Esophagus mucosa (tissue), 1 donor: Measurements from ENCODE around the gene B4GALT1. TPM values are rescaled to one million over a fixed set of nuclear protein-coding genes. Genes with fewer than 3 reads are reported as not detected.
A peak's percentile ranks its signal among the peaks of the same experiment; 100 is the strongest.

Experiments
- ATAC-seq: fragments of 200-7000 bp; cut with Tn5 transposase; one replicate; pipeline ENCODE4 v1.9.1; 2020
- total RNA-seq: library from RNA; stranded (reverse); gene quantifications from one replicate; pipeline ENCODE4 v1.2.4, GENCODE V29; 2023
- donor health status: DM: yes; HTN: yes; CAD: no.

The B4GALT1 gene
- total RNA-seq, 1 donor from 2014 or later = 50.9 TPM

DNA sequence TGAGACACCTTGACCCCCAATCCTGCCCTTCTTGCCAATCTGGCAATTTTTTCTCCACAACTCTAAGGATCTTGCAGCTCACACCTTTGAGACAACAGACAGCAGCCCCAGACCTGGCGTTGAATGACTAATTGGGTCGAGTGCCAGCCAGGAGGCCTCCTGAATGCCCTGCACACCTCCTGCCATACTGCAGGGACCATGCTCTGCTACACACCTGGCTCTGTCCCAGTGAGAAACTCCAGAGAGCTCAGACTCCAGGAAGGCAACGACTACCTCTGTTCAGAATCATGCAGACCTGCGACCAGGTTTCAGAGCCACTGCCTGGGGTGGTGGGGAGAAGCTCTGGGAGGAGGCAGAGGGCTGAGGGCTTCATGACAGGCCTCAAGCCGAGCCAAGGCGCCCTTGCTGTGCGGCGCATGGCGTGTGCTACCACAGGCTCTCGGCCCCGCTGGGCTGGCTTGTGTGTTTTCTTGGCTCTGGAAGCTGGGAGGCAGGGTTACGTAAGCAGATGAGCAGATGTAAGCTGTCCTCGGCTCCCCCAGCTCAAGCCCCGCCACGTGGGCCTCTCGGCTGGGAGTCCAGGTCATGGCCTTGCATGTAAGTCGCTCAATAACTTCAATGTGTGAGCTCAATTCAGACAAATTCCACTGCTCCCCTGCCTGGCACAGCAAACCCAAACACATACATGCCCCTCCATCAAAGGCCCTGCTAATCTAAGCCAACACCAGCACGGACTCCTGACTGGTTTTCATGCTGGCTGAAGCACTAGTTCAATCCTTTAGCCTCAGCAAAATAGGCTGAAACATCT lies 27.5 kb downstream of the B4GALT1 start:
- peak; percentile 57 for ATAC-seq

DNA sequence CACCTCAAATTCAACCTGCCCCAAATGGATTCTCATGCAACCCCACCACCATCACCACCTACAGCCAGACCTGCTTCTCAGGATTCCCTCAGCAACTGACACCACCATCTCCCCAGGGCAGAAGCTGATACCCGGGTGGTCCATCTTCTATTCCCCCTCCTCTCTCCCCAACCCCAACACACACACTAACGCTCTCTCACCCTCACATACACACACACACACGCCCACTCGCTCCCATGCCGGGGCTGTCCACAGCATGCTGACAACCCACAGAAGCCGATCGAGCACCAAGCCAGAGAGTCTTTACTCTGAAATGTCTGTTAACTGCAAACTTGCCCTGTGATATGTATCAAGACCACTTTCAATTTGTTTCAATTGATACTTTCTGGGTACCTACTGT lies 28.4 kb downstream of the B4GALT1 start:
- ATAC-seq = no peak

DNA sequence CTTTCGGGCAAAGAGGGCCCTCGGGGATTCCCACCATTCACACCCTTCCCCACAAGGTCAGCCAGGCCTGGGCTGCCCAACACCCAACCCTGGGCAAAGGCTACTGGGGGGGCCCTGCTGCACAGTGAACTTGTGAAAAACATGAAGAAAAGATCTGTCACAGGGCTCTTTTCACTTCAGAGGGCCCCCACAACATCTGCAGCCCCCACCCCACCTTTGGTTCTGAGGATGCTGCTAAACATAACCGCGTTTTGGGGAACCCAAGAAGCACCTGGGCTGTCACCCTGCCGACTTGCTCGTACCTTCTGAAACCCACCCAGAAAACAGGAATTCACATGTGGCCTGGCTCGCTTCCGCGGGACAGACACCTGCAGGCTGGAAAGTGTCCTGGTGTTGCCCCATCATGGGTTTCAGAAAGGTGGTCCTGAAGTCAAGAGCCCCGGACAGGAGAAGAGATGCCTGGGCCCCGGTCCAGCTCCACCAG lies 29.3 kb downstream of the B4GALT1 start:
- no peak for ATAC-seq

DNA sequence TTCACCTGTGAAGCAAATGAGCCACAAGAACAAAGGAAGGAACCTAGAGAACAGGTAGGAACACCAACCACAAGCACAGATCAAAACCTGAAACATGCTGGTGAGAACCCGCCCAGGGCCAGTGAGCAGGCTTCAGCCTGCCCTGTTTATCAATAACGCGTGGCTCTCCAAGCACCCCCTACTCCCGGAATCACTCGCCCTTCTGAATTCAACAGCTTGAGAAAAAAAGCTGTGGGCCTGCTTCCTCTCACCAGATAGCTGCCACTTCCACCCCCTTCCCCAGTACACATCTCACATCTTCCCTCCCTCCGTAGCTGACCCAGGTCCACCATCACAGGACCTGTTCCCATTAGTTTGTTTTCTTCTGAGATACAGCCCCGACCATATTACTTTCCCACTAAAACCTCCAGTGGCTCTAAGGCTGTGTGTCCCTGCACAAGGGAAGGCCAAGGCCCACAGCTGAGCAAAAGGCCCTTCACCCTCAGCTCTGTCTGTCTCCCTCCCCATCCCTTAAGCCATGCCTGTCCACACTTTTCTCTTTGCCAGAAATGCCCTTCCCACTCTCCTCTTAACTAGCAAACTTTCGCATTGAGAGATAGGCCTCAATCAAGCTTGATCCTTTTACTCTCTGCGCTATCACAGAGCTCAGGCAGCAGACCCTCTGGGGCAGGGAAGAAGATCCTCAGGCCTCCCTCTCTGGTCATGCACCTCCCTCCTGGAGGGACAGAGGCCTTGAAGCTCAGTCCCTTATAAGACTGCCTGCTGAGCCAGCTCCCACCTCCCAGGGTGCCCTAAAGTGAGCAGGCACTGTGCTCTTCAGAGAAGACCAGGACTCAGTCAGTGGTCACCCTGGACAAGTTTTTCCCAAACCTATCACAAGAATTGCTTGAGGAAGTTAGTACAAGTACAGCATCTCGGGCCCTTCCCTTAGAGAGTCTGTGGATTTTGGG lies 30.1 kb downstream of the B4GALT1 start:
- ATAC-seq = peak; percentile 51

DNA sequence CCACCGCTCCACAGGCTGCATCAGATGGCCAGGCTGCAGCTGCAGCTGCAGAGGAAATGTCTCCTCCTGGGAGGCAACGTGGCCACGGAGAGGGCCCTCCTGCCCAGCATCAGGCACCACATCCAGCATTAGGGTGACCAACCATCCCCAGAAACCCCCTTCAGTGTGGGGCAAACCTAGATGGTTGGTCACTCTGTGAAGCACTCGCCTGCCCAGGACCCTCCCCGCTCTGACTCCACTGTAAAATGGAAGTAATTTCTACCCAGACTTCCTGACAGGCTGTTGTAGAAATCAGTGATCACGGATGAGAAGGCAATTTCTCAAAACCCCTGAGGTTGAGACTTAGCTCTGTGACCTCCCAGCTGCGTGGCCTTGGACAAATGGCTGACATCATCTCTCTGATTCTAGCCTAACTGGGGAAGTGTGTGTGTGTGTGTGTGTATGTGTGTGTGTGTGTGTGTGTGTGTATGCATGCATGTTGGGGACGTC lies 31.6 kb downstream of the B4GALT1 start:
- no peak for ATAC-seq

DNA sequence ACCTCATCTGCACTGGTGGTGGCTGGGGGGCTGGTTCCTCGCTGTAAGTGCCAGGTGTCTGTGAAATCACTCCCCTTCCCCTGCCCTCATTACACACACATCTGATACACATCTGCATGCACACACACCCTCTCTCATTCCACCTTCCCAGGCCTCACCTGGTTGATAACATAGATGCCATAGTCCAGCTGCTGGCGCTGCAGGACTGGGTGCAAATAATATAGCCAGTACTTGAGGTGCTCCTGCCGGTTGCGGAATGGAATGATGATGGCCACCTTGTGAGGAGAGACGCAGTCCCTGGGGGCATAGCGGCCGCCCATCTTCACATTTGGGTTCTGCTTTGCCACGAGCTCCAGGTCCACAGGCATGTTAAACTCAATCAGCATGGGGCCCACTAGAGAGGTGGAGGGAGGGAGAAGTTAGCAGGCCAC lies 32.1 kb downstream of the B4GALT1 start:
- ATAC-seq = no peak

DNA sequence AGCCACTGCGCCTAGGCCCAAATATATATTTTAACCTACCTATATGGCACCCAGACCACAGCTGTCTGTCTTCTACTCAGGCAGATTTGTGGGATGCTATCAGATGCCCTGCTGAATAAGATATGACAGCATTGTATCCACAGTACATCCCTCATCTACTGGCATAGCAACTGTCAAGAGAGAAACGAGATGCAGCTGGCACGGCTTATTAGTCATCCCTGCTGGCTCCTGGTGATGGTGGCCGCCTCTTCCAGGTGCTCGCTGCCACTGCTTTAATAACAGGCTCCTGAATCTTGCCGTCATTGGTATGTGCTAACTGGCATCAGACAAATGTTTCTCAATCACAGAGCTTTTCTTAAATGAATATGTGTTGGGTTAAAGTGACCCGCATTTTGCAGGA lies 34.0 kb downstream of the B4GALT1 start:
- peak; percentile 31 for ATAC-seq

DNA sequence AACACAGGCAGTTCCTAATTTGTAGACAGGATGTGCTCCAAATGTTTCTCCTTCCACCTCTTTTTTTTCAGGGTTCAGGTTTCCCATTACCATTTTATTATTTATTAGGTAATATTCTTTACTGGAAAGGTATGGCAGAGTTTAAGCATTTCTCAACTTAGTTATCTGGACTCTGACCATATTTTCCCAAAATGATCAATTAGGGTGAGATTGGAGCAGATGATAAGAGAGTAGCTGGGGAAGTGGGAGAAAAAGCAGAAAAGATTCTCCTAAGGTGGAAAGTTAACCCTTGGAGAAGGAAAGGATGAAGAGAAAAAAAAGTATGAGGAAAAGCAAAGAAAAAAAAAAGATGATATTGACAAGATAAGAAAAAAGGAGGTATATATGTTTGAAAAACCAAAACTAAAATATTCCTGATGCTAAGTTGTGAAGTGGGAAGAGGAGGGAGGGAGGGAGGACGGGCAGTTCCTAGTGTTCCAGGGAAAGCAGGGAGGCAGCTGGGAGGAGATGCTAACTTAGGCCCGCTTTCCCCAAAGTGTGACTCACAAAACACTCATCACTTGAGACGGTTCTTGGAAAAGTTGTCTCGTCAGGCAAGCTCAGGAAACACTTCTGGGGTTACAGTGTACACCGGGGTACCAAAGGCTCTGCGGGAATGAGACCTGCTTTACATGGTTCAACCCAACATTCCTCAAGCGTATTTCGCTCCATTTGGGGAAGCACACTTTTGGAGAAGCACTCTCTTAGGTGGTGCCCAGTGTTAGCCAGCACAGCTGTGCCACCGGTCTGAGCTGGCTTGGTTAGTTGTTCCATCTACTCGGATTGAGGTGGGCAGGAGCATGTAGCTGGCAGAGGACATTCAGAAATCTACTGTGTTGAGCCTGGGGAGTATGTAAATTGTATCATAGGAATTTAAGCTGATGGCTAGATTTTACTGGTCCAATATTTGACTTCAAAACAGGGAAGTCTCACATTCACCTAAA lies 35.1 kb downstream of the B4GALT1 start:
- no peak for ATAC-seq

DNA sequence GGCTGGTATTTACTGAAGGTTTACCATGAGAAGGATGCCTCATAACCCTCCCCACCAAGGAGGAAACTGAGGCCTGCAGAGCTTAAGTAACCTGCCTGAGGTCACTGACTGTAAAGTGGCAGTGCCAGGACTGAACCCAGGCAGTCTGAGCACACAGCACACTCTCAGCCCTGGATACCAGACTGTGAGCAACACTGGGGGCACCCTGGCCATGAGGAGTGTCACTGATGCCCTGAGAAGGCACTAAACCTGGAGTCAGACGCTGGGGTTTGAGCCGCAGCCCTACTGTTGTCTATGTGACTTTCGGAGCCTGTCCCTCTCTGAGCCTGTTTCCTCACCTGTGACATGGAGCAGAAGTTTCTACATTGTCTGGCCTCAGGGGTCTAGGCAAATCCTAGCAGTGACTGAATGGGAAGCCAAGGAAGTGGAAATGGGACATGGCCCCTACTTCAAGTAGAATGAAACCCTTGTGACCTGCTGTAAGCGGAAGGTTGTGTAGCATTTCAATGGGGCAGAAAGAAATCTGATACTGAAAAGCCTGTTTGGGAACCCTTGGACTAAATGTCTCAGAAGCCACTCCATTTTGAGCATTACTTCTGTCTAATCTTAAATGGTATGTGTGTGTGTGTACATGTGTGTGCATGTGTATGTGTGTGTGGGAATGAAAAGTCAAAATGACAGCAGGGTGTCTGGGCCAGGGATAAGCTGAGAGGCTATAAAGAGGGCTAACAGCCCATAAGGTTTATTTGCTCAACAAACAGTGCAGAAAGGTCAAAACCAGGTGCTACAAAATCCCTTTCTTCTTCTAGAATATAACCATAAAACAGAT lies 36.0 kb downstream of the B4GALT1 start:
- peak; percentile 9 for ATAC-seq

DNA sequence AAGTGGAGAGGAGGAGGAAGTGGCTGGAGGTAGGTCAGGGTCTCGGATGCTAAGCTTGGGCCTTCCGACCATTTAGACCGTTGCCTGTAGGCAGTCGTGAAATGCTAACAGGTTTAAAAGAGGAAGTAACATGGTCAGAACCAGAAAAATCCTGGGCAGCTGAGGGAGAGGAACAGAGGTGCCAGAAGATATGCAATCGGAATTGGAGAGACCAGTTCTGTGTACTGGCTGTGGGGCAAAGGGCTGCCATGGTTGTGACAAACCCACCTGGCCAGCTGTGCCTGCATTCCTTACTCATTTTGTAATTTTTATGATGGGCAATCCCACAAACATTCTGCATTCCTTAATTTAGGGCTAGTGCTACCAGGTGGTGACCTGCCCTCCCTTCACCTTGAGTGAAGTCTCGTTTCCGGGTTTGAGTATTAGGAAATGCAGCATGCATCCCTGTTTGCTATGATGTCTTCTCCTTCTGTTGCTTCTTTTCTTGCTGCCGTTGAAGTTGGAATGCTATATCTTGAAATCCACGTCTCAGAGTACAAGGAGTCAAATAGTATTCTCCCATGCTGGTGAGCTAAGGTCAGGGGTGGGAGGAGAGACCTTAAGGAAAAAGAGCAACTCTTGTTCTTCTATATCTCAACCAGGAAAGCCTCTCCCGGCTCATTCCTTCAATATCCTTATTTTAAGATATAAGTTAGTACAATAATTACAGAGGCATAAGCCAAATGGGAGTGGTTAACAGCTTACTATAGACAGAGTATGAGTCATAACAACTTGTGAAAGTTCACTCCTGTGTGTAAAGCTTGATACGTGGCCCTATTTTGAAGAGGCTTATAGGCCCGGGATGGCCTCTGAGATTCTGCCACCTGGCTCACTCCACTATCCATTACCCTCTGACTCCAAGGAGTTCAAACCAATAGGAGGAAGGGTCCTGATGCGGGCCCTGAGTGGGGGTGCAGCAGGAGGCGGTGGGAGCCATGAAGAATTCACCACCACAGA lies 37.0 kb downstream of the B4GALT1 start:
- ATAC-seq = peak; percentile 87

DNA sequence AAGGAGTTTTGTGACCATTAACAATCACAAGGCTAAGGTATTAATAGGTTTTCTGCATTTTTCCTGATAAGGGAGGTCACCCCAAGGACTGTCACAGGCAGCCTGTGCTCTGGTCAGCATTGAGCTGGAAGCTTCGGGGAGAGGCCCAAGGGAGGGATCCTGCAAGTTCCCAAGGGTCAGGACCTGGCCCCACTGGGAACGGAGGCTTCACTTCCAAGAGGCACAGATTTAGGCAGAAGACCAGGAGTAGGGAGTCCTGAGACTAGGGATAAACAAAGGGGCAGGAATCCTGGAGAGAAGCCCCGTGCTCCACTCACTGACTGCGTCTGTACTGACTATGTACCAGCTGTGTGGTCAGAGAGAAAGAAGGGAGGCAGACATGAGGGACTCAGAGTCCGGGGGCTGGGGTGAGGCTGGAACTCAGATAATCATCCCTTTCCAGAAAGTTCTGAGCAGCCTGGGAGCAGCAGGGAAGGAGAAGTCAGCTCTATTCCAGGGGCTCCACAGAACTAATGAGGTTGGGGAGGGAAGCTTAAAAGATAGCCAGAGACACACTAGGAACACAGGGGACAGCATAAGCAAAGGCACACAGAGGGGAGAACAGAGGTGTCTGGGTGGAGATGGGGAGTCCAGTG lies 37.8 kb downstream of the B4GALT1 start:
- no peak for ATAC-seq

DNA sequence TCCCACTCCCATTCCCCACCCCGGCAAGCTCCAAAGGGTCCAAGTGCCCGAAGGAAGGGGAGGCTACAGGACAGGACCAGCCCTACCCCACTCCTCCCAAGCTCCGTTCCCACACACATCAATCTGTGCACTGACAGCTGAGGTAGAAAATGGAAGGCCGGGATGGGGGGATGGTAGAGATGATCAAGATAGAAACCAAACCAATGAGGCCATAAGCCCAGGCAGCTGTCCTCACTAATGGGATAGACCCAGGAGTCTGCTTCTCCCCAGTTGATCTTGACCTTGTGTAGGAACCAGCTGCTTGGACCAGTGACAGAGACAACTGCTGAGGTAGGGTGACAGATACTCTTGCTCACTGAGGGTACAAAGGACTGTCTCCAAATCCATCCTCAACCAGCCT lies 38.6 kb downstream of the B4GALT1 start:
- ATAC-seq = no peak

DNA sequence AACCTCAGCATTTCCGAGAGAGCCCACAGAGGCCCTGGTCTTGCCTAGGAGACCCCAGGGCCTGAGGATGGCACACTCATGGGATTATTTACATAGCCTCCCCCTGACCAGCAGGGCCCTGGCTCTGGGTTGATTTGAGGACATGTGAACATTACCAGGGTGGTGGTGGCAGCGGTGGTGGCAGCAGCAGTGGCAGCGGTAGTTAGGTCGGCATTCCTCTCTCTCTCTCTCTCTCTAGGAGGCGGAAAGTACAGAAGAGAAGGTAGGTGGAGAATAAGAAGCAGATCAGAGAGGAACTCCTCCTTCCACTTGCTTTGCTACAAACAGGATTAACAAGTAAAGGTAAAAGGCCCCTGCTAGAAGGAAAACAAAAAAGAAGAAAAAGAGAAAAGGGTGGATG lies 39.3 kb downstream of the B4GALT1 start:
- no peak for ATAC-seq

DNA sequence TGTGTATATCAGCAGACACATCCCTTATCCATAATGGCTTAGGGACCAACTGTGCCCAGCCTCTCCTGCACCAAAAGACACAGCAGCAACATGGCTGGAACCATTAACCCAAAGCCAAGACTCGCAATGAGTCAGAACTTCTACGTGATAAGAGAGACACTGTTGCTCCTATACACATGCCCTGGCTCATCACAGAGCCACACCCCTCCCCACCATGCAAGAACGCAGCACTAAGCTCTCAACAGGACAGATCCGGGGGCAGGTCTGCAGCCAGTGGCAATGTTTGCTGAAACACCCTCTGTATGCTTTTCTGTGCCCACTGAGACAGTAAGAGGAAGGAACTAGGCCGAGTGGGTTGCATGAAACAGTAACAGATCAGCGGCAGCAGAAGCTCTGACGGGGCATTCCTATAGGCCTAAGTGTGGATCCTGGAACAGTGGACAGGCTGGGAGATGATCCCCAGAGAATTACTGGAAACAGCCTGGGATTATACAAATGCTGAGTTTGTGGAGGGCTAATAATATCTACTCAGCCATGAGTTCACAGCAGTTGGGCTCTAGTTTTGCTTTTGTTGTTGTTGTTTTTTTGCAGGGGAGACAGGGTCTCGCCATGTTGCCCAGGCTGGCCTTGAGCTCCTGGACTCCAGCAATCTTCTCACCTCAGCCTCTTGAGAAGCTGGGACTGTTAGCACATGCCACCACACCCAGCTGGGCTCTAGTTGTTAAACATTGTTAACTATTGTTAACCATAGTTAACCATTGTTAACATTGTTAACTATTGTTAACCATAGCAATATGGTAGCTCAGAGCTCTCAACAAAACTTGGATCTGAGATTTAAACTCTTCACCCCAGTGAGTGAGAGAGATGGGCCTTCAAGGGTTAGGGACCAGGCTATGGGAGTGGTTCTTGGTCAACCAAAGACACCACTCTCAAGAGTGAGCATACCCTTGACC lies 41.0 kb downstream of the B4GALT1 start:
- ATAC-seq = peak; percentile 28

DNA sequence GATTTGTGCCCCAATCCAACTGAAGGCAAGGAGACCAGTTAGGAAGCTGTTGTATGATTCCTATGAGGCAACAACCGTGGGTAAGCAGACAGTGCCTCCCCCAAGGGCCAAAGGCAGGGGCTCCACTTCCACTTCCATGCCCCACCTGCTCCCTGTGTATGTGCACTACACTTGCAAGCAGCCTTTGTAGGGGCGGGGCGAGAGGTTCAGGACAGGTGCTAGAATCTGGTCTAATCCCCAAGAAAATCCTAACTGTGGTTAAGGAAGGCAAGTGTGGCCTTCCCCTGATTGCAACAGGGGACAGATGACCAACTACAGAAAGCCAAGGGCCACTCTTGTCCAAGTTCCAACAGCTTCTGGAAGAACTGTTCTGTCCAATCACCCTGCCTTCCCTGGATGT lies 41.7 kb downstream of the B4GALT1 start:
- ATAC-seq = no peak

DNA sequence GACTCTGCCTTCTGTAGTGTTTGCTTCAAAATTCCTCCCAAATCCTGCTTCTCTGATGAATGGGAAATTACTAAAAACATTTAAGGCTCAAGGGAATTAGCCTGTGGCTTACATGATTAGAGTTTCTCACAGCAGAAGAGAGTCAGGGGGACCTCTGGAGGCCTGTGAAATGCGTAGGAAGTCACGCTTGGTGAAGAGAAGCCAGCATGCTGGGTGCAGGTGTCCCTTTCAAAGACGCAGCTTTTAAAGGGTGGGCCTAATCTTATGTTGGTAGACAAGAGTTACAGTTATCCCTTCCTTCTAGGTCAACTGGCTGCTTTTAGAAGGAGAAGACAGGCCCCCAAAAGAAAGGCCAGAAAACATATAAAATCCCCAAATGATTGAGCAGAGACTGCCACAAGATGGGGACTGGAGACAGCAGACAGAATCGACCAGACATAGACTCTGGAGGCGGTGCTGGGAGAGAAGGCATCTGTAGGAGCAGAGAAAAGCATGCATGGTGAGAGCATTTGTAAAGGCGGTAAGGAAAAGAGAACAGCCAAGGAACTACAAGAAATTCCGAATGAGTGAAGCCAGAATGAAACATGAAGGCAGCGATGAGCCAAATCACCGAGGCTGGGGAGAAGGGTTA lies 42.3 kb downstream of the B4GALT1 start:
- no peak for ATAC-seq

DNA sequence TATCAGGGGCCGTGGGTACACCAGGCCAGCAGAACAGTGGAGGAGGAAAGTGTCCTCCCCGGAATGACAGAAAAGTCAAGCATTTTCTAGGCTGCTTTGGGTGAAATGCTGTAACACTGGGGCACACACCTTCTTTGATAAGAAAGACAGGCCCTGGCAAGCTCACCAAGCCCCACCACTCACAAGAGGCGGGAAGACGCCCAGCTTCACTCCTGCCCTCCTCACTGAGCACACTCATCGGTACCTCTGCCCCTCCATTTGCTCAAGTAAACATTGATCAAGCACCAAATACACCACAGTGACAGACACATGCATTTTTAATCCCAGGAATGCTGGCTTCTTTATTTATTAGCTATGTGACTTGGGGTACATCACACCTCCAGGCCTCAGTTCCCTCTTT lies 43.1 kb downstream of the B4GALT1 start:
- no peak for ATAC-seq
